GM23338 (cell line): ENCODE measurements around the gene TMCO4. TPM values are rescaled to one million over a fixed set of nuclear protein-coding genes. Genes with fewer than 3 reads are reported as not detected.

ENCODE experiments used
- ATAC-seq: fragments of 200-7000 bp; cut with Tn5 transposase; 3 replicates; pipeline ENCODE4 v1.9.1; 2020
- DNase-seq: peaks from one replicate; pipeline ENCODE4 v3.0.0-alpha.2; 2015; ENCODE audit warnings: low spot score
- H2AFZ ChIP-seq: fragments of 200-600 bp; sonication (generic); 2 replicates; pipeline ENCODE4 v1.8.0; 2016; ENCODE audit warnings: antibody characterized with exemption, mild to moderate bottlenecking, moderate library complexity
- H3F3A ChIP-seq: fragments of 200-600 bp; sonication (generic); replicated peaks from 2 replicates; pipeline ENCODE4 v1.8.0; 2017; ENCODE audit warnings: antibody characterized with exemption, mixed run types, low read depth
- H3K27ac ChIP-seq: fragments of 200-600 bp; sonication (generic); 2 replicates; pipeline ENCODE4 v1.6.1; 2016; ENCODE audit warnings: low read depth
- H3K27me3 ChIP-seq: fragments of 200-600 bp; sonication (generic); 2 replicates; pipeline ENCODE4 v1.8.0; 2016; ENCODE audit warnings: mild to moderate bottlenecking, mixed run types, moderate library complexity; ENCODE audit not compliant: insufficient read depth
- H3K36me3 ChIP-seq: fragments of 200-600 bp; sonication (generic); 2 replicates; pipeline ENCODE4 v1.8.0; 2016; ENCODE audit warnings: mild to moderate bottlenecking; ENCODE audit not compliant: insufficient read depth
- H3K4me1 ChIP-seq: fragments of 200-600 bp; sonication (generic); 2 replicates; pipeline ENCODE4 v1.8.0; 2016; ENCODE audit warnings: mild to moderate bottlenecking, moderate library complexity; ENCODE audit not compliant: insufficient read depth
- H3K4me2 ChIP-seq: fragments of 200-600 bp; sonication (generic); 2 replicates; pipeline ENCODE4 v1.7.1; 2017; ENCODE audit warnings: mixed run types
- H3K4me3 ChIP-seq: fragments of 200-600 bp; sonication (generic); 2 replicates; pipeline ENCODE4 v1.6.1; 2016; ENCODE audit warnings: mixed run types
- H3K79me2 ChIP-seq: fragments of 200-600 bp; sonication (generic); replicated peaks from 2 replicates; pipeline ENCODE4 v1.8.0; 2017; ENCODE audit warnings: mild to moderate bottlenecking; ENCODE audit not compliant: insufficient read depth
- H3K9me2 ChIP-seq: fragments of 200-600 bp; sonication (generic); 2 replicates; pipeline ENCODE4 v1.8.0; 2017; ENCODE audit not compliant: insufficient read depth
- H4K20me1 ChIP-seq: fragments of 200-600 bp; sonication (generic); replicated peaks from 2 replicates; pipeline ENCODE4 v1.8.0; 2017; ENCODE audit warnings: mild to moderate bottlenecking; ENCODE audit not compliant: insufficient read depth
- H3K27ac Mint-ChIP-seq: 2 replicates; pipeline ENCODE4 v1.8.0; 2020; ENCODE audit warnings: inconsistent platforms, mild to moderate bottlenecking, moderate library complexity, mixed read lengths
- H3K27me3 Mint-ChIP-seq: 3 replicates; pipeline ENCODE4 v1.8.0; 2022; ENCODE audit warnings: low read depth, mild to moderate bottlenecking, moderate library complexity, mixed read lengths, inconsistent platforms; ENCODE audit not compliant: insufficient read depth, poor library complexity
- H3K36me3 Mint-ChIP-seq: 3 replicates; pipeline ENCODE4 v1.8.0; 2021; ENCODE audit warnings: low read depth, mild to moderate bottlenecking, inconsistent platforms, moderate library complexity, mixed read lengths
- H3K4me1 Mint-ChIP-seq: 3 replicates; pipeline ENCODE4 v1.8.0; 2020; ENCODE audit warnings: mild to moderate bottlenecking, inconsistent platforms, mixed read lengths
- H3K4me3 Mint-ChIP-seq: 3 replicates; pipeline ENCODE4 v1.8.0; 2021; ENCODE audit warnings: moderate library complexity, mild to moderate bottlenecking, inconsistent platforms, mixed read lengths
- H3K9me3 Mint-ChIP-seq: 3 replicates; pipeline ENCODE4 v1.8.0; 2020; ENCODE audit warnings: moderate library complexity, mild to moderate bottlenecking, inconsistent platforms, mixed read lengths
- CREB1 ChIP-seq: fragments of 250-450 bp; sonication (Bioruptor Pico); IDR thresholded peaks from 2 replicates; pipeline ENCODE4 v1.5.0; 2020; ENCODE audit warnings: low read depth, mild to moderate bottlenecking, moderate library complexity
- ETS1 ChIP-seq: IDR thresholded peaks from 2 replicates; pipeline ENCODE4 v1.6.1; 2016; ENCODE audit warnings: antibody characterized with exemption
- EZH2 ChIP-seq: fragments of 200-600 bp; sonication (generic); IDR thresholded peaks from one replicate; pipeline ENCODE4 v1.8.0; 2017; ENCODE audit warnings: antibody characterized with exemption, mild to moderate bottlenecking, low read depth; ENCODE audit not compliant: unreplicated experiment
- EZH2phosphoT487 ChIP-seq: fragments of 200-600 bp; sonication (generic); IDR thresholded peaks from one replicate; pipeline ENCODE4 v1.8.1; 2018; ENCODE audit warnings: antibody characterized with exemption; ENCODE audit not compliant: unreplicated experiment
- JUNB ChIP-seq: IDR thresholded peaks from one replicate; pipeline ENCODE4 v1.6.1; 2016; ENCODE audit warnings: antibody characterized with exemption; ENCODE audit not compliant: unreplicated experiment
- NANOG ChIP-seq: IDR thresholded peaks from 2 replicates; pipeline ENCODE4 v1.6.1; 2016; ENCODE audit warnings: antibody characterized with exemption, borderline replicate concordance
- POLR2AphosphoS5 ChIP-seq: IDR thresholded peaks from 2 replicates; pipeline ENCODE4 v1.6.1; 2016; ENCODE audit warnings: antibody characterized with exemption, low read depth
- STAT1 ChIP-seq: IDR thresholded peaks from one replicate; pipeline ENCODE4 v1.6.1; 2016; ENCODE audit warnings: antibody characterized with exemption; ENCODE audit not compliant: unreplicated experiment
- ZNF114 ChIP-seq: fragments of 250-450 bp; sonication (Bioruptor Pico); IDR thresholded peaks from 2 replicates; pipeline ENCODE4 v1.5.0; 2020; ENCODE audit warnings: mild to moderate bottlenecking, moderate library complexity
- ZNF331 ChIP-seq: fragments of 250-450 bp; sonication (Bioruptor Pico); IDR thresholded peaks from 2 replicates; pipeline ENCODE4 v1.5.0; 2020; ENCODE audit warnings: low read depth, mild to moderate bottlenecking, moderate library complexity
- polyA plus RNA-seq: library from polyadenylated mRNA; unstranded; fragments of >200 nt; fragmentation: Nextera tagmentation; extraction: Ambion mirVana; gene quantifications from 2 replicates; pipeline ENCODE4 v1.2.1, GENCODE V29; 2016
- total RNA-seq: library from RNA; depleted of rRNA; stranded (reverse); fragments of >200 nt; shearing (Covaris generic); gene quantifications from 2 replicates; pipeline ENCODE4 v1.2.3, GENCODE V29; 2014
- TF ChIP-seq, protein P1 (sequence below): IDR thresholded peaks from one replicate; pipeline ENCODE4 v1.6.1; 2018; ENCODE audit warnings: antibody characterized with exemption; ENCODE audit not compliant: unreplicated experiment
- TF ChIP-seq, protein P2 (sequence below): fragments of 250-450 bp; sonication (Bioruptor Pico); IDR thresholded peaks from 2 replicates; pipeline ENCODE4 v1.5.0; 2020; ENCODE audit warnings: mild to moderate bottlenecking, moderate library complexity
- TF ChIP-seq, protein P3 (sequence below), 2 experiments: fragments of 200-600 bp in 1 of 2; sonication (generic) in 1 of 2; conservative IDR thresholded peaks; 2 replicates each; pipeline versions ENCODE4 v1.5.1 to v1.6.1; 2016 to 2017; ENCODE audit warnings: antibody characterized with exemption in 2 of 2, low read depth in 2 of 2, mild to moderate bottlenecking in 2 of 2, moderate library complexity in 1 of 2

Gene TMCO4
- total and polyA plus RNA-seq, 2 experiments from 2014 or later = 2.6 to 6.9 TPM

- peaks cover 10% of the 10 kb centered on the region; the same call in 1 of the 2 replicates for H3K4me1 ChIP-seq
Observed at GRCh38 chr1:19764848-19765247, 34.9 kb downstream of the TMCO4 start.

More at GRCh38 chr1:19764848-19765247, 34.9 kb downstream of the TMCO4 start:
- no peak overlapping the region for H3K27ac Mint-ChIP-seq
- Histone ChIP-seq H3F3A (no peaks in the 10 kb centered on the region), H3K36me3 (no peaks in the 10 kb centered on the region), H2AFZ (no peak overlapping the region), H3K4me3 (no peak overlapping the region), H4K20me1 (no peaks in the 10 kb centered on the region; the same call in 1 of the 2 replicates), H3K27me3 (no peaks in the 10 kb centered on the region), H3K79me2 (no peaks in the 10 kb centered on the region), H3K4me2 (no peak overlapping the region), H3K27ac (no peak overlapping the region), H3K9me2 (no peaks in the 10 kb centered on the region)
- peaks cover 26% of the 10 kb centered on the region for H3K4me1 Mint-ChIP-seq
- TF ChIP-seq ETS1 = no peak
- no peak for TF ChIP-seq JUNB
- no peak for TF ChIP-seq CREB1 (CRISPR knock-in tag)
- no peak for TF ChIP-seq EZH2phosphoT487
- TF ChIP-seq NANOG = no peak
- TF ChIP-seq, protein P1, sequence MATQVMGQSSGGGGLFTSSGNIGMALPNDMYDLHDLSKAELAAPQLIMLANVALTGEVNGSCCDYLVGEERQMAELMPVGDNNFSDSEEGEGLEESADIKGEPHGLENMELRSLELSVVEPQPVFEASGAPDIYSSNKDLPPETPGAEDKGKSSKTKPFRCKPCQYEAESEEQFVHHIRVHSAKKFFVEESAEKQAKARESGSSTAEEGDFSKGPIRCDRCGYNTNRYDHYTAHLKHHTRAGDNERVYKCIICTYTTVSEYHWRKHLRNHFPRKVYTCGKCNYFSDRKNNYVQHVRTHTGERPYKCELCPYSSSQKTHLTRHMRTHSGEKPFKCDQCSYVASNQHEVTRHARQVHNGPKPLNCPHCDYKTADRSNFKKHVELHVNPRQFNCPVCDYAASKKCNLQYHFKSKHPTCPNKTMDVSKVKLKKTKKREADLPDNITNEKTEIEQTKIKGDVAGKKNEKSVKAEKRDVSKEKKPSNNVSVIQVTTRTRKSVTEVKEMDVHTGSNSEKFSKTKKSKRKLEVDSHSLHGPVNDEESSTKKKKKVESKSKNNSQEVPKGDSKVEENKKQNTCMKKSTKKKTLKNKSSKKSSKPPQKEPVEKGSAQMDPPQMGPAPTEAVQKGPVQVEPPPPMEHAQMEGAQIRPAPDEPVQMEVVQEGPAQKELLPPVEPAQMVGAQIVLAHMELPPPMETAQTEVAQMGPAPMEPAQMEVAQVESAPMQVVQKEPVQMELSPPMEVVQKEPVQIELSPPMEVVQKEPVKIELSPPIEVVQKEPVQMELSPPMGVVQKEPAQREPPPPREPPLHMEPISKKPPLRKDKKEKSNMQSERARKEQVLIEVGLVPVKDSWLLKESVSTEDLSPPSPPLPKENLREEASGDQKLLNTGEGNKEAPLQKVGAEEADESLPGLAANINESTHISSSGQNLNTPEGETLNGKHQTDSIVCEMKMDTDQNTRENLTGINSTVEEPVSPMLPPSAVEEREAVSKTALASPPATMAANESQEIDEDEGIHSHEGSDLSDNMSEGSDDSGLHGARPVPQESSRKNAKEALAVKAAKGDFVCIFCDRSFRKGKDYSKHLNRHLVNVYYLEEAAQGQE = no peak
- TF ChIP-seq, protein P2, sequence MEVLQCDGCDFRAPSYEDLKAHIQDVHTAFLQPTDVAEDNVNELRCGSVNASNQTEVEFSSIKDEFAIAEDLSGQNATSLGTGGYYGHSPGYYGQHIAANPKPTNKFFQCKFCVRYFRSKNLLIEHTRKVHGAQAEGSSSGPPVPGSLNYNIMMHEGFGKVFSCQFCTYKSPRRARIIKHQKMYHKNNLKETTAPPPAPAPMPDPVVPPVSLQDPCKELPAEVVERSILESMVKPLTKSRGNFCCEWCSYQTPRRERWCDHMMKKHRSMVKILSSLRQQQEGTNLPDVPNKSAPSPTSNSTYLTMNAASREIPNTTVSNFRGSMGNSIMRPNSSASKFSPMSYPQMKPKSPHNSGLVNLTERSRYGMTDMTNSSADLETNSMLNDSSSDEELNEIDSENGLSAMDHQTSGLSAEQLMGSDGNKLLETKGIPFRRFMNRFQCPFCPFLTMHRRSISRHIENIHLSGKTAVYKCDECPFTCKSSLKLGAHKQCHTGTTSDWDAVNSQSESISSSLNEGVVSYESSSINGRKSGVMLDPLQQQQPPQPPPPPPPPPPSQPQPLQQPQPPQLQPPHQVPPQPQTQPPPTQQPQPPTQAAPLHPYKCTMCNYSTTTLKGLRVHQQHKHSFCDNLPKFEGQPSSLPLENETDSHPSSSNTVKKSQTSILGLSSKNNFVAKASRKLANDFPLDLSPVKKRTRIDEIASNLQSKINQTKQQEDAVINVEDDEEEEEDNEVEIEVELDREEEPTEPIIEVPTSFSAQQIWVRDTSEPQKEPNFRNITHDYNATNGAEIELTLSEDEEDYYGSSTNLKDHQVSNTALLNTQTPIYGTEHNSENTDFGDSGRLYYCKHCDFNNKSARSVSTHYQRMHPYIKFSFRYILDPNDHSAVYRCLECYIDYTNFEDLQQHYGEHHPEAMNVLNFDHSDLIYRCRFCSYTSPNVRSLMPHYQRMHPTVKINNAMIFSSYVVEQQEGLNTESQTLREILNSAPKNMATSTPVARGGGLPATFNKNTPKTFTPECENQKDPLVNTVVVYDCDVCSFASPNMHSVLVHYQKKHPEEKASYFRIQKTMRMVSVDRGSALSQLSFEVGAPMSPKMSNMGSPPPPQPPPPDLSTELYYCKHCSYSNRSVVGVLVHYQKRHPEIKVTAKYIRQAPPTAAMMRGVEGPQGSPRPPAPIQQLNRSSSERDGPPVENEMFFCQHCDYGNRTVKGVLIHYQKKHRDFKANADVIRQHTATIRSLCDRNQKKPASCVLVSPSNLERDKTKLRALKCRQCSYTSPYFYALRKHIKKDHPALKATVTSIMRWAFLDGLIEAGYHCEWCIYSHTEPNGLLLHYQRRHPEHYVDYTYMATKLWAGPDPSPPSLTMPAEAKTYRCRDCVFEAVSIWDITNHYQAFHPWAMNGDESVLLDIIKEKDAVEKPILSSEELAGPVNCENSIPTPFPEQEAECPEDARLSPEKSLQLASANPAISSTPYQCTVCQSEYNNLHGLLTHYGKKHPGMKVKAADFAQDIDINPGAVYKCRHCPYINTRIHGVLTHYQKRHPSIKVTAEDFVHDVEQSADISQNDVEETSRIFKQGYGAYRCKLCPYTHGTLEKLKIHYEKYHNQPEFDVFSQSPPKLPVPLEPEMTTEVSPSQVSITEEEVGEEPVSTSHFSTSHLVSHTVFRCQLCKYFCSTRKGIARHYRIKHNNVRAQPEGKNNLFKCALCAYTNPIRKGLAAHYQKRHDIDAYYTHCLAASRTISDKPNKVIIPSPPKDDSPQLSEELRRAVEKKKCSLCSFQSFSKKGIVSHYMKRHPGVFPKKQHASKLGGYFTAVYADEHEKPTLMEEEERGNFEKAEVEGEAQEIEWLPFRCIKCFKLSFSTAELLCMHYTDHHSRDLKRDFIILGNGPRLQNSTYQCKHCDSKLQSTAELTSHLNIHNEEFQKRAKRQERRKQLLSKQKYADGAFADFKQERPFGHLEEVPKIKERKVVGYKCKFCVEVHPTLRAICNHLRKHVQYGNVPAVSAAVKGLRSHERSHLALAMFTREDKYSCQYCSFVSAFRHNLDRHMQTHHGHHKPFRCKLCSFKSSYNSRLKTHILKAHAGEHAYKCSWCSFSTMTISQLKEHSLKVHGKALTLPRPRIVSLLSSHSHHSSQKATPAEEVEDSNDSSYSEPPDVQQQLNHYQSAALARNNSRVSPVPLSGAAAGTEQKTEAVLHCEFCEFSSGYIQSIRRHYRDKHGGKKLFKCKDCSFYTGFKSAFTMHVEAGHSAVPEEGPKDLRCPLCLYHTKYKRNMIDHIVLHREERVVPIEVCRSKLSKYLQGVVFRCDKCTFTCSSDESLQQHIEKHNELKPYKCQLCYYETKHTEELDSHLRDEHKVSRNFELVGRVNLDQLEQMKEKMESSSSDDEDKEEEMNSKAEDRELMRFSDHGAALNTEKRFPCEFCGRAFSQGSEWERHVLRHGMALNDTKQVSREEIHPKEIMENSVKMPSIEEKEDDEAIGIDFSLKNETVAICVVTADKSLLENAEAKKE (CRISPR knock-in tag) = no peak
- no peak for TF ChIP-seq ZNF331
- TF ChIP-seq EZH2 = no peak
- no peak for TF ChIP-seq ZNF114 (CRISPR knock-in tag)
- TF ChIP-seq STAT1 = no peak
- TF ChIP-seq POLR2AphosphoS5 = no peak
- TF ChIP-seq, protein P3, sequence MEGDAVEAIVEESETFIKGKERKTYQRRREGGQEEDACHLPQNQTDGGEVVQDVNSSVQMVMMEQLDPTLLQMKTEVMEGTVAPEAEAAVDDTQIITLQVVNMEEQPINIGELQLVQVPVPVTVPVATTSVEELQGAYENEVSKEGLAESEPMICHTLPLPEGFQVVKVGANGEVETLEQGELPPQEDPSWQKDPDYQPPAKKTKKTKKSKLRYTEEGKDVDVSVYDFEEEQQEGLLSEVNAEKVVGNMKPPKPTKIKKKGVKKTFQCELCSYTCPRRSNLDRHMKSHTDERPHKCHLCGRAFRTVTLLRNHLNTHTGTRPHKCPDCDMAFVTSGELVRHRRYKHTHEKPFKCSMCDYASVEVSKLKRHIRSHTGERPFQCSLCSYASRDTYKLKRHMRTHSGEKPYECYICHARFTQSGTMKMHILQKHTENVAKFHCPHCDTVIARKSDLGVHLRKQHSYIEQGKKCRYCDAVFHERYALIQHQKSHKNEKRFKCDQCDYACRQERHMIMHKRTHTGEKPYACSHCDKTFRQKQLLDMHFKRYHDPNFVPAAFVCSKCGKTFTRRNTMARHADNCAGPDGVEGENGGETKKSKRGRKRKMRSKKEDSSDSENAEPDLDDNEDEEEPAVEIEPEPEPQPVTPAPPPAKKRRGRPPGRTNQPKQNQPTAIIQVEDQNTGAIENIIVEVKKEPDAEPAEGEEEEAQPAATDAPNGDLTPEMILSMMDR (conservative IDR thresholded peaks at IDR 0.05; ENCODE audit: low read depth in 2 of 2) = no peak
- ATAC-seq (no peak), DNase-seq (no peak)
- H3K4me3 Mint-ChIP-seq = no peak overlapping the region
- no peaks in the 10 kb centered on the region for H3K36me3 Mint-ChIP-seq
- H3K27me3 Mint-ChIP-seq = peaks cover 15% of the 10 kb centered on the region
- H3K9me3 Mint-ChIP-seq = no peaks in the 10 kb centered on the region
